Calu3 (cell line): ENCODE results near the gene ARHGDIG. TPM values are rescaled to one million over a fixed set of nuclear protein-coding genes. Genes with fewer than 3 reads are reported as not detected.

ENCODE experiments used
- BruUV-seq: library from RNA; stranded (reverse); fragments of 400-500 nt; replicated peaks from 2 replicates; lab custom pipeline; 2021; lab: Mats Ljungman, UMichigan
- CTCF ChIA-PET: fragments of 300-600 bp; sonication (Branson Sonifier 250); formaldehyde crosslinking; loops from one replicate; lab custom pipeline; 2022; ENCODE audit warnings: antibody characterized with exemption; lab: Charles Lee
- DNase-seq: peaks from one replicate; pipeline ENCODE4 v3.0.0; 2022
- H3K27ac Mint-ChIP-seq: one replicate; pipeline ENCODE4 v1.8.0; 2022; ENCODE audit warnings: mixed read lengths; ENCODE audit not compliant: unreplicated experiment
- H3K27me3 Mint-ChIP-seq: one replicate; pipeline ENCODE4 v1.8.0; 2022; ENCODE audit warnings: mixed read lengths; ENCODE audit not compliant: unreplicated experiment
- H3K36me3 Mint-ChIP-seq: one replicate; pipeline ENCODE4 v1.8.0; 2022; ENCODE audit warnings: mild to moderate bottlenecking, moderate library complexity, mixed read lengths; ENCODE audit not compliant: insufficient read depth, unreplicated experiment
- H3K4me1 Mint-ChIP-seq: one replicate; pipeline ENCODE4 v1.8.0; 2022; ENCODE audit warnings: mild to moderate bottlenecking, low read depth, mixed read lengths; ENCODE audit not compliant: unreplicated experiment
- H3K4me3 Mint-ChIP-seq: one replicate; pipeline ENCODE4 v1.8.0; 2022; ENCODE audit warnings: mild to moderate bottlenecking, low read depth, moderate library complexity, mixed read lengths; ENCODE audit not compliant: unreplicated experiment
- H3K9me3 Mint-ChIP-seq: one replicate; pipeline ENCODE4 v1.8.0; 2022; ENCODE audit warnings: low read depth, mixed read lengths; ENCODE audit not compliant: unreplicated experiment
- CTCF ChIP-seq: fragments of 200-600 bp; IDR thresholded peaks from one replicate; pipeline ENCODE4 v1.8.0; 2022; ENCODE audit warnings: antibody characterized with exemption; ENCODE audit not compliant: unreplicated experiment
- intact Hi-C: fragments of 100-400 bp; cut with micrococcal nuclease; formaldehyde crosslinking; loops from one replicate; pipeline ENCODE4 v1.10.0; 2022; ENCODE audit not compliant: unreplicated experiment
- total RNA-seq: library from RNA; stranded (reverse); gene quantifications from 2 replicates; pipeline ENCODE4 v1.2.3, GENCODE V29; 2022

Gene ARHGDIG
- total RNA-seq, 1 experiment from 2014 or later: not detected

DNA sequence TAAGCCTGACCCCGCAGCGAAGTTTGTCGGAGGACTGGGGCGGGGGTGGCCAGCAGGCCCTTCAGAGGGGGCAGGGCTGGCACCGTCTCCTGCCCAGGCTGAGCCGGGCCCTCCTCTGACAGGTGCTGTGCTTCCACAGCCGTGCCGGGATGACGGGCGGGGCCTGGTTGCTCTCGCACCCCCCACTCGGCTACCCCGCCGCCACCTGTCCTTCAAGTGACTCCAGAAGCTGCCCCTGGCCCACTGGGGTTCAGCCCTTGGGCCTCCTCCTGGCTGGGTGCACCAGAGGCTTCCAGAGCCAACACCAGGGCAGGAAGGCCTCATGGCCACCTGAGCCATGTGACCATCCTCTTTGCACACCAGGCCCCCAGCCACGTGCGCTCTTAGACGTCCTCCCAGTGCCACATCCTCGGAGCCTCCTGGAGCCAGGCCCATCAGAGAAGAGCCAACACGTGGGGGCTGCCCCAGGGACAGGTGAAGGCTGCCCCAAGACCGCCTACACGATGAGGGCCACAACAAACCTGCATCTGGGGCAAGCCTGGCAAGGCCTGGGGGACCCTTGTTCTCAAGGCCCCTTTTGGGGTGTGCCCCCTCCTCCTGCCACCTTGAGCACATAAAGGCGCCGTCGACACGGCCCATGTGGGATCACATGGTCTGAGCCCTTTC, 9.8 kb downstream of the ARHGDIG start:
- TF ChIP-seq CTCF: no peak
- Mint-ChIP-seq H3K27ac (no peak overlapping the region), H3K9me3 (no peaks in the 10 kb centered on the region), H3K4me1 (no peaks in the 10 kb centered on the region), H3K27me3 (no peaks in the 10 kb centered on the region), H3K4me3 (no peak overlapping the region), H3K36me3 (peaks cover 75% of the 10 kb centered on the region)
- intact Hi-C loops: no loop called here
- DNase-seq: no peak
- no TSS peak for BruUV-seq
- CTCF ChIA-PET: no interaction called here

GRCh38 chr16:290681-291405, 10.5 kb downstream of the ARHGDIG start:
- H3K9me3 Mint-ChIP-seq: no peaks in the 10 kb centered on the region
- H3K36me3 Mint-ChIP-seq: peaks cover 72% of the 10 kb centered on the region
- intact Hi-C loops: no loop called here
- no peak overlapping the region for H3K4me3 Mint-ChIP-seq
- no peak for TF ChIP-seq CTCF
- BruUV-seq: no TSS peak
- no peak overlapping the region for H3K27ac Mint-ChIP-seq
- CTCF ChIA-PET: interaction anchor here (1.0 kb wide), 1 partner anchor 22 kb away, joined by 3 read pairs; no protein-coding TSS in a partner anchor
- H3K27me3 Mint-ChIP-seq: no peaks in the 10 kb centered on the region
- no peak for DNase-seq
- H3K4me1 Mint-ChIP-seq: no peaks in the 10 kb centered on the region

- no peak overlapping the region for H3K27ac Mint-ChIP-seq
- intact Hi-C loops: no loop called here
- CTCF ChIA-PET: interaction anchor here (0.6 to 1.0 kb wide), 2 partner anchors 13 to 23 kb away, joined by 3 to 5 read pairs; no protein-coding TSS in a partner anchor
- BruUV-seq: no TSS peak
- no peaks in the 10 kb centered on the region for H3K9me3 Mint-ChIP-seq
- H3K4me1 Mint-ChIP-seq: no peaks in the 10 kb centered on the region
- TF ChIP-seq CTCF: no peak
- H3K27me3 Mint-ChIP-seq: no peaks in the 10 kb centered on the region
- peaks cover 76% of the 10 kb centered on the region for H3K36me3 Mint-ChIP-seq
- H3K4me3 Mint-ChIP-seq: no peak overlapping the region
- DNase-seq: no peak
Observed at GRCh38 chr16:291539-291938, 11.1 kb downstream of the ARHGDIG start.

GRCh38 chr16:293043-293775, 12.8 kb downstream of the ARHGDIG start:
- TF ChIP-seq CTCF: no peak
- no peak for DNase-seq
- intact Hi-C loops: no loop called here
- H3K36me3 Mint-ChIP-seq: peaks cover 80% of the 10 kb centered on the region
- no peaks in the 10 kb centered on the region for H3K9me3 Mint-ChIP-seq
- BruUV-seq: no TSS peak
- H3K27ac Mint-ChIP-seq: no peak overlapping the region
- no peaks in the 10 kb centered on the region for H3K27me3 Mint-ChIP-seq
- no peak overlapping the region for H3K4me3 Mint-ChIP-seq
- H3K4me1 Mint-ChIP-seq: no peaks in the 10 kb centered on the region
- CTCF ChIA-PET: no interaction called here
